Vagina (tissue), 2 donors: ENCODE results near the gene COL5A3. TPM values are rescaled to one million over a fixed set of nuclear protein-coding genes. Genes with fewer than 3 reads are reported as not detected.

Experiments
- DNase-seq, 2 donors: peaks; one replicate each; pipeline ENCODE4 v3.0.0-alpha.2; 2017; ENCODE audit errors: extremely low spot score in 2 of 2
- H3K27ac ChIP-seq: fragments of 200-600 bp; sonication (generic); one replicate; pipeline ENCODE4 v1.5.1; 2019
- H3K27me3 ChIP-seq: fragments of 200-600 bp; sonication (generic); one replicate; pipeline ENCODE4 v1.5.1; 2019
- H3K36me3 ChIP-seq, 2 donors: fragments of 200-600 bp; sonication (generic); one replicate each; pipeline ENCODE4 v1.5.1; 2017 to 2019
- H3K4me1 ChIP-seq: fragments of 200-600 bp; sonication (generic); one replicate; pipeline ENCODE4 v1.5.1; 2019
- H3K4me3 ChIP-seq, 2 donors: fragments of 200-600 bp; sonication (generic); 1 replicate in 1 of 2; 2 replicates in 1 of 2; pipeline ENCODE4 v1.5.1; 2016 to 2019
- H3K9me3 ChIP-seq: fragments of 200-600 bp; sonication (generic); one replicate; pipeline ENCODE4 v1.5.1; 2019
- POLR2A ChIP-seq, 2 donors: fragments of 450-650 bp; IDR thresholded peaks; one replicate each; pipeline ENCODE4 v1.6.1; 2017; ENCODE audit warnings: antibody characterized with exemption in 2 of 2, mild to moderate bottlenecking in 2 of 2, moderate library complexity in 2 of 2
- POLR2AphosphoS5 ChIP-seq, 2 donors: sonication (generic); formaldehyde crosslinking; IDR thresholded peaks; one replicate each; pipeline ENCODE4 v1.9.0; 2017; ENCODE audit warnings: antibody characterized with exemption in 2 of 2, mild to moderate bottlenecking in 2 of 2, low read depth in 1 of 2; ENCODE audit not compliant: insufficient read depth in 1 of 2
- intact Hi-C: fragments of 100-400 bp; cut with DNase I; formaldehyde crosslinking; loops from one replicate; pipeline ENCODE4 v1.15.1; 2023
- total RNA-seq: library from RNA; depleted of rRNA; stranded (reverse); fragments of >200 nt; gene quantifications from one replicate; pipeline ENCODE4 v1.2.3, GENCODE V29; 2016
- TF ChIP-seq, protein P1 (sequence below), 3 experiments: fragments of 450-650 bp in 2 of 3; fragments of 200-600 bp in 1 of 3; sonication (generic) in 1 of 3; IDR thresholded peaks; one replicate each; pipeline ENCODE4 v1.5.1; 2017 to 2019; ENCODE audit warnings: antibody characterized with exemption in 3 of 3, mild to moderate bottlenecking in 2 of 3, moderate library complexity in 2 of 3

Gene COL5A3
- total RNA-seq, 1 donor from 2014 or later: 13.3 TPM

DNA sequence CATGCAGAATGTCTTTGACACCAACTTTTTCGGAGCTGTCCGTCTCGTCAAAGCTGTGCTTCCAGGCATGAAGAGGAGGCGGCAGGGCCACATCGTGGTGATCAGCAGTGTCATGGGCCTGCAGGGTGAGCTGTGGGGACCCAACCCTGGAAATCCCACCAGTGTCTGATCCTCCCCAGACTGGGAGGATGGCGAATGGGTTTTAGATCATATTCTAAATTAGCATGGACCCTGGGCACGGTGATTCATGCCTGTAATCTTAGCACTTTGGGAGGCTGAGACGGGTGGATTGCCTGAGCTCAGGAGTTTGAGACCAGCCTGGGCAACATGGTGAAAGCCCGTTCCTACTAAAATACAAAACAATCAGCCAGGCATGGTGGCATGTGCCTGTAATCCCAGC, 8.5 kb upstream of the COL5A3 start:
- H3K4me1 ChIP-seq: no peaks in the 10 kb centered on the region
- H3K27me3 ChIP-seq: no peaks in the 10 kb centered on the region
- H3K4me3 ChIP-seq: no peak overlapping the region
- TF ChIP-seq, protein P1, sequence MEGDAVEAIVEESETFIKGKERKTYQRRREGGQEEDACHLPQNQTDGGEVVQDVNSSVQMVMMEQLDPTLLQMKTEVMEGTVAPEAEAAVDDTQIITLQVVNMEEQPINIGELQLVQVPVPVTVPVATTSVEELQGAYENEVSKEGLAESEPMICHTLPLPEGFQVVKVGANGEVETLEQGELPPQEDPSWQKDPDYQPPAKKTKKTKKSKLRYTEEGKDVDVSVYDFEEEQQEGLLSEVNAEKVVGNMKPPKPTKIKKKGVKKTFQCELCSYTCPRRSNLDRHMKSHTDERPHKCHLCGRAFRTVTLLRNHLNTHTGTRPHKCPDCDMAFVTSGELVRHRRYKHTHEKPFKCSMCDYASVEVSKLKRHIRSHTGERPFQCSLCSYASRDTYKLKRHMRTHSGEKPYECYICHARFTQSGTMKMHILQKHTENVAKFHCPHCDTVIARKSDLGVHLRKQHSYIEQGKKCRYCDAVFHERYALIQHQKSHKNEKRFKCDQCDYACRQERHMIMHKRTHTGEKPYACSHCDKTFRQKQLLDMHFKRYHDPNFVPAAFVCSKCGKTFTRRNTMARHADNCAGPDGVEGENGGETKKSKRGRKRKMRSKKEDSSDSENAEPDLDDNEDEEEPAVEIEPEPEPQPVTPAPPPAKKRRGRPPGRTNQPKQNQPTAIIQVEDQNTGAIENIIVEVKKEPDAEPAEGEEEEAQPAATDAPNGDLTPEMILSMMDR (IDR thresholded peaks at IDR 0.05): no peak
- TF ChIP-seq POLR2A (IDR thresholded peaks at IDR 0.05) (no peak), POLR2AphosphoS5 (IDR thresholded peaks at IDR 0.05; ENCODE audit: insufficient read depth in 1 of 2, low read depth in 1 of 2) (no peak)
- no peaks in the 10 kb centered on the region for H3K9me3 ChIP-seq
- H3K36me3 ChIP-seq: no peaks in the 10 kb centered on the region
- intact Hi-C loops: no loop called here
- no peak overlapping the region for H3K27ac ChIP-seq
- no peak for DNase-seq

DNA sequence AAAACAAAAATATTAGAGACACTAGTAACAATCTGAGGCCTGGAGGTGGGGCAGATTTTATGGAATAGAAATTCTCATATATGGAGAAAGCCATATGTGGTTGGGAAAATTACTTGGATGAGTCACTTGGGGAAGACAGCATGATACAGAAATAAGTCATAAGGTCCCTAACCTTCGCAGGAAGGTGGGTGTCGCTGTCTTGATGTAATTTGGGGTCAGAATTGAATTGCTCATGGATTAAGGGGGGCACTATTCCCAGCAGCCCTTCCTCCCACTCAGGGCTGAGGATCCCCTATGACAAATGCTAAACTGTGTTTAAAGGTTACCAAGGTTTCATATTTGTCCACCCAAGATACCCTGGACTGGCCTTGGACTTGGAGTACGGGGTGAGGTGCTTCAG, 8.0 kb upstream of the COL5A3 start:
- Histone ChIP-seq H3K4me1 (no peaks in the 10 kb centered on the region), H3K4me3 (no peak overlapping the region), H3K36me3 (no peaks in the 10 kb centered on the region), H3K9me3 (no peaks in the 10 kb centered on the region), H3K27me3 (no peaks in the 10 kb centered on the region), H3K27ac (no peak overlapping the region)
- DNase-seq: no peak
- intact Hi-C loops: no loop called here
- TF ChIP-seq POLR2AphosphoS5 (IDR thresholded peaks at IDR 0.05; ENCODE audit: insufficient read depth in 1 of 2, low read depth in 1 of 2) (no peak), POLR2A (IDR thresholded peaks at IDR 0.05) (no peak)
- TF ChIP-seq, protein P1 (IDR thresholded peaks at IDR 0.05): no peak

DNA sequence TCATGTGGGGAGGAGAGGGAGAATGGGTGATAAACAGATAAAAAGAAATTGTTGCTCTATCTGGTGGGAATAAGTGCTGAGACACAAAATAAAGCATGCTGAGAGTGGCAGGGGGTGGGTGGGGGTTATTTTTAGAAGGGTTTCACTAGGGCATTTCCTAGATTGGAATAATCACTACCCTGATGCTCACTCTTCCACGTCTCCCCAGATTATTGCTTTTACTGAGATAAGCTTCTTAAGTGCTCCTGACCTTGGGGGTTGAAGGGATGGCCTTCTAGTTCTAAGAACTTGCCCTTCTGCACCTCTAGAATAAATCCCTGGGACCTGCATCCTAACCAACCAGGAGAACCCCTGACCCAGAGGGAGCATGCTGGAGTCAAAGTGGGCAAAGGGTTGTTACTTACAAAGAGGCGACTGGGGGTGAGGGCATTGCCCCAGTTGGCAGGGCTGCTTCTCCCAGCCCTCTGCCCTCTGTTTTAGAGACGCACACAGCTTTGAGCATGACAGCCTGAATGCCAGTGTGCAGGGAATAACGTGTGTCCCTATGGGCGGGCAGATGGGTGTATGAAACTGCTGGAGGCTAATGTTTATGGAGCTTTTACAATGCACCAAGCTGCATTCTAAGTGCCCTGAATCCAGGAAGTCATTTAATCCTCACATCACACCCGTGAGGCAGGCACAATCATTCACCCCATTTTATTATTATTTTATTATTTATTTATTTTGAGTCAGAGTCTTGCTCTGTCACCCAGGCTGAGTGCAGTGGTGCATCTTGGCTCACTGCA, 3.7 kb upstream of the COL5A3 start:
- intact Hi-C loops: no loop called here
- Histone ChIP-seq H3K4me1 (peaks cover 33% of the 10 kb centered on the region), H3K27ac (no peak overlapping the region), H3K9me3 (no peaks in the 10 kb centered on the region), H3K36me3 (no peaks in the 10 kb centered on the region), H3K4me3 (no peak overlapping the region), H3K27me3 (no peaks in the 10 kb centered on the region)
- no peak for DNase-seq
- TF ChIP-seq, protein P1 (IDR thresholded peaks at IDR 0.05): no peak
- TF ChIP-seq POLR2A (IDR thresholded peaks at IDR 0.05) (no peak), POLR2AphosphoS5 (IDR thresholded peaks at IDR 0.05; ENCODE audit: insufficient read depth in 1 of 2, low read depth in 1 of 2) (no peak)

DNA sequence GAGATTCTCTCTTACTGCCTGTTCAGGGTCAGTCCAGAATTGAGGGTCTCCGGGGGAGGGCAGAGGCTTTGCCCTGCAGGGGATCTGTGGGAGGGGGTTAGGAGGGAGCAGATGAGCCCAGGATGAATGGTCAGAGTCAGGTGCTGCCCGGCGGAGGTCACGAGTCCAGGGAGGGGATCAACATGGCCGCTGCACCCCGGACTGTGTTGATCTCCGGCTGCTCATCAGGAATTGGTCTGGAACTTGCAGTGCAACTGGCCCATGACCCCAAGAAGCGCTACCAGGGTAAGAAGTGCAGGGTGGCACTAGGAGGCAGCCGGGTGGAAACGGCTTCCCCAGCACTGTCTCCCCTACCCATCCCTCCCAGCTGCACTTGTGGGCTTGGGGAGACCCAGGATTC, 3.0 kb upstream of the COL5A3 start, which contains the start of gene RDH8:
Gene RDH8 (plus strand): TSS at position 168 of the 400 bp plus-strand sequence. CDS start 15 bp downstream, at position 183.
- Histone ChIP-seq H3K9me3 (no peaks in the 10 kb centered on the region), H3K27me3 (no peaks in the 10 kb centered on the region), H3K27ac (no peak within 1 kb of the TSS), H3K4me1 (peaks cover 40% of the 10 kb centered on the region), H3K36me3 (no peaks in the 10 kb centered on the region), H3K4me3 (no peak within 1 kb of the TSS)
- TF ChIP-seq POLR2A (IDR thresholded peaks at IDR 0.05): no peak
- TF ChIP-seq POLR2AphosphoS5 (IDR thresholded peaks at IDR 0.05; ENCODE audit: insufficient read depth in 1 of 2, low read depth in 1 of 2): no peak
- TF ChIP-seq, protein P1 (IDR thresholded peaks at IDR 0.05): no peak
- intact Hi-C loops: no loop called here
- DNase-seq: no peak

DNA sequence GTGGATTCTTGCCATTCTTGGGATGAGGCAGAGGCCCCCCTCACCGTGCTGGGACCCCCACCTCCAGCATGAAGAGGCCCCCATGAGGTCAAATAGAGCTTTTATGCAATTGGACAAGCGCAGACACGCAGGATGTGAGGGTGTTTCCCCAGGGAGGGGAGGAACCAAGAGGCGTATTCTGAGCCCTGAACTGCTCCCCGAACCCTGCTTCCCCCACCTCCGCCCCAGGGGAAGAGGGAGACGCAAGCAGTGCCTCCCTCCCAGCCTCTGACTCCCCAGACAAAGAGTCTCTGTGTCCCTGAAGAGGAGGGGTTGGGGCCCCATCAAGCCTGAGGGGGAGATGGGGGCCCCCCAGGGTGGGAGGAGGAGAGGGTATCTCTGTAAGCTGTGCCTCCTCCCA, 1.7 kb upstream of the COL5A3 start:
- no peak overlapping the region for H3K27ac ChIP-seq
- DNase-seq: no peak
- intact Hi-C loops: no loop called here
- no peaks in the 10 kb centered on the region for H3K27me3 ChIP-seq
- no peaks in the 10 kb centered on the region for H3K9me3 ChIP-seq
- H3K36me3 ChIP-seq: no peaks in the 10 kb centered on the region
- peaks cover 50% of the 10 kb centered on the region for H3K4me1 ChIP-seq
- no peak overlapping the region for H3K4me3 ChIP-seq
- TF ChIP-seq, protein P1 (IDR thresholded peaks at IDR 0.05): no peak
- TF ChIP-seq POLR2AphosphoS5 (IDR thresholded peaks at IDR 0.05; ENCODE audit: insufficient read depth in 1 of 2, low read depth in 1 of 2) (no peak), POLR2A (IDR thresholded peaks at IDR 0.05) (no peak)
